Measurements from ENCODE around the gene ERICH4. TPM values are rescaled to one million over a fixed set of nuclear protein-coding genes. Genes with fewer than 3 reads are reported as not detected.
"Not testable (repeated sequence)": the region's sequence is repeated elsewhere in the genome, so short reads cannot be mapped to it uniquely, and the experiment has no call there.

The ERICH4 gene
- total RNA-seq, 5 donors from 2014 or later (not counting 1 experiment from before 2014, with no cell fraction given), result 0.29 to 0.55 TPM; not detected in 3

DNA sequence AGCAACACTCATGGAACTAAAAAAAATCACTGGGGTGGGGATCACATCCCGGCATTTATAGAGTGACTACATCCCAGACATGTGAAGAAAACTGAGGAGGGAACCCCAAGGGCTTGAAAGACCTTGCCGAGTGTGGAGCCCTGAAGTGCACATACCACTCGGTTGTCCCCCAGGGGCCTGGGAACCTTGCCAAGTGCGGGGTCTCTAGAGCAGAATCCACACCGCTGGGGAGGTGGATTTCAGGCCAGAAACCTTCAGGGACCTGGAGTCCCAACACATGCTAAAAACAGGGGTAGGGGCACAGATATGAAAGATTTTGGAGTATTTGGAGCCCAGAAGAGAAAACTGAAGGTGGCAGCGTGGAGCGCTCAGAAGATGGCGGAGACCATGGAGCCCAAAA, 35.2 kb downstream of the ERICH4 start:
- DNase-seq (no peak), ATAC-seq (replicated peaks in 1 of 4) (no peak)
- Mint-ChIP-seq H3K27ac (no peak overlapping the region), H3K4me1 (no peaks in the 10 kb centered on the region), H3K4me3 (no peak overlapping the region), H3K9me3 (no peaks in the 10 kb centered on the region), H3K27me3 (peaks cover 44 to 49% of the 10 kb centered on the region in 2 donors), H3K36me3 (no peaks in the 10 kb centered on the region)
- Histone ChIP-seq H3K4me1 (ENCODE audit: control insufficient read depth in 1 of 2, extremely low read depth in 1 of 2, insufficient read depth in 2 of 2, low read length in 2 of 2) (no peaks in the 10 kb centered on the region), H3K27me3 (replicated peaks in 1 of 2; ENCODE audit: control insufficient read depth in 2 of 2, extremely low read depth in 1 of 2, insufficient read depth in 2 of 2, low read length in 1 of 2) (peaks cover 5 to 30% of the 10 kb centered on the region in 2 experiments), H3K27ac (ENCODE audit: low read length) (no peak overlapping the region), H3K9me3 (no peaks in the 10 kb centered on the region), H3K36me3 (ENCODE audit: control insufficient read depth in 2 of 2, extremely low read depth in 1 of 2, insufficient read depth in 1 of 2, low read length in 1 of 2) (no peaks in the 10 kb centered on the region), H3K4me3 (ENCODE audit: control insufficient read depth in 1 of 2, extremely low read depth in 1 of 2, low read length in 1 of 2) (no peak overlapping the region)
- 76% methylated on average over 8 of the region's 8 CpGs for WGBS (ENCODE audit: insufficient coverage)
- CTCF ChIA-PET, result no interaction called here
- POLR2A ChIA-PET, result no interaction called here

DNA sequence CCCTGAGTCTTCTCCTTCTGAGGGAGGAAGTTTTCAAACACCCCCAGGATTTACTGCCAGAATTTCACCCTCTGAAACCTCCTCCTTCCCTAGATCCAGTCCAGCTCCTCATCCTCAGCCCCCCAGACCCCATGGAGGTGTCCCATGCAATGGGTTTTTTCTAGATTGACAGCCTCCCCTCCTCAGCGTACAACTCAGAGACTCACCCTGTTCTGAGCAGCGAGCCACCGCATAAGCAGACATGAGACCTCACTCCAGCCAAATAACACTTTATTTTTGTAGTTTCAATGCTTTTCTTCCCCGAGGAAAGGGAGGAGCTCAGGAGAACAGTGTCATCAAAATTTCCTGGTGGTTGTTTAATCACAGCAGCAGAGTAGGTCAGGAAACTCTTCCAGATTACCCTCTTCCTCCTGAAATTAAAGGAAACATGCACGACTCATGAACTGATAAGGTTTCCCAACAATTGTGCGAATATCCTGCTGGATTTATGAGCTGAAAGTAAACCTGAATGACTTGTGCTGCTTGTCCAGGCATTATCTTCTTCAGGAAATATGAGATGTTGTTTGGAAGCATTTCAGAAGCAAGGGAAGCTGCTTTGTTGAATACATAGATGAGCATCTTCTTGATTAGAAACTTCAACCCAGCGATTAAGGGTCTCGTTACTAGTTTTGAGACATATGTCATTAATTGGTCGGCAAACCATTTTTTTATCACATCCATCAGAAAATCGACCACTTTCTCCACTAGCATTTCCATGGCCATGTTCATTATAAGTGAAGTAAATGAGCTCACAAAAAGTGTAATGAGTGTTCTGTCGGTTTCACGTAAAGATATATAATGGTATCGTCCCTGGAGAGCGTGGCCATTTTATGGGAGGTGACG, 36.2 kb downstream of the ERICH4 start:
- Mint-ChIP-seq H3K27ac (no peak overlapping the region), H3K4me1 (no peaks in the 10 kb centered on the region), H3K4me3 (no peak overlapping the region), H3K27me3 (peaks cover 42 to 49% of the 10 kb centered on the region in 2 donors), H3K9me3 (no peaks in the 10 kb centered on the region), H3K36me3 (no peaks in the 10 kb centered on the region)
- Histone ChIP-seq H3K9me3 (no peaks in the 10 kb centered on the region), H3K27me3 (replicated peaks in 1 of 2; ENCODE audit: control insufficient read depth in 2 of 2, extremely low read depth in 1 of 2, insufficient read depth in 2 of 2, low read length in 1 of 2) (peaks cover 4 to 37% of the 10 kb centered on the region in 2 experiments), H3K4me3 (ENCODE audit: control insufficient read depth in 1 of 2, extremely low read depth in 1 of 2, low read length in 1 of 2) (no peak overlapping the region), H3K36me3 (ENCODE audit: control insufficient read depth in 2 of 2, extremely low read depth in 1 of 2, insufficient read depth in 1 of 2, low read length in 1 of 2) (no peaks in the 10 kb centered on the region), H3K4me1 (ENCODE audit: control insufficient read depth in 1 of 2, extremely low read depth in 1 of 2, insufficient read depth in 2 of 2, low read length in 2 of 2) (no peaks in the 10 kb centered on the region), H3K27ac (ENCODE audit: low read length) (no peak overlapping the region)
- ATAC-seq (replicated peaks in 1 of 4) (no peak), DNase-seq (no peak)
- ChIA-PET CTCF (interaction anchor here in 1 of 2 donors (0.6 kb wide), 2 partner anchors 61 to 308 kb away, joined by 7 to 8 read pairs; no protein-coding TSS in a partner anchor), POLR2A (no interaction called here)
- WGBS (ENCODE audit: insufficient coverage), result 65% methylated on average over 6 of the region's 15 CpGs

DNA sequence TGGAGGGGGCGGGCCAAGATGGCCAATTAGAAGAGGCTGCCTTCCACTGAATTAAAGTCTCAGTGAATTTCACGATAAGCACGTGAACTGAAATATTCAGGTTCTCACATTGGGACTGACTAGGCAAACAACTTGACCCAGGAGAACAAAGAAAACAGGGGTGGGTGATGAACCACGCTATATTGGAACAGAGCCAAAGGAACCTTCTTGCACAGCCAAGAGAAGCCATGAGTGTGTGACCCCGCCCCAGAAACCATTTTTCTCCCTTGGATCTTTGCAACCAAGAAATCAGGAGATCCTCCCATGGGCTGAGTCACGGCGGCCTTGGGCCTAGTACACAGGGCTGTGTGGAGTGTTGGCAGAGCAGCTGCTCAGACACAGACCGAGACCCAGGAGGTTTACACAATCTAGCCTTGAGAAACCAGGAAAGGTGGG, 36.8 kb downstream of the ERICH4 start:
- H3K4me3 Mint-ChIP-seq, result no peak overlapping the region
- Histone ChIP-seq H3K36me3 (ENCODE audit: control insufficient read depth in 2 of 2, extremely low read depth in 1 of 2, insufficient read depth in 1 of 2, low read length in 1 of 2) (no peaks in the 10 kb centered on the region), H3K27ac (ENCODE audit: low read length) (no peak overlapping the region), H3K27me3 (replicated peaks in 1 of 2; ENCODE audit: control insufficient read depth in 2 of 2, extremely low read depth in 1 of 2, insufficient read depth in 2 of 2, low read length in 1 of 2) (peaks cover 4 to 39% of the 10 kb centered on the region in 2 experiments), H3K4me1 (ENCODE audit: control insufficient read depth in 1 of 2, extremely low read depth in 1 of 2, insufficient read depth in 2 of 2, low read length in 2 of 2) (no peaks in the 10 kb centered on the region), H3K4me3 (ENCODE audit: control insufficient read depth in 1 of 2, extremely low read depth in 1 of 2, low read length in 1 of 2) (no peak overlapping the region), H3K9me3 (no peaks in the 10 kb centered on the region)
- no peak for DNase-seq
- ChIA-PET CTCF (interaction anchor here in 1 of 2 donors (0.6 kb wide), 1 partner anchor 62 kb away, joined by 7 read pairs; no protein-coding TSS in a partner anchor), POLR2A (no interaction called here)
- WGBS (ENCODE audit: insufficient coverage), result 81% methylated on average over 7 of the region's 8 CpGs
- no peaks in the 10 kb centered on the region for H3K9me3 Mint-ChIP-seq
- H3K27me3 Mint-ChIP-seq, result peaks cover 45 to 52% of the 10 kb centered on the region in 2 donors
- no peaks in the 10 kb centered on the region for H3K4me1 Mint-ChIP-seq
- H3K36me3 Mint-ChIP-seq, result no peaks in the 10 kb centered on the region
- H3K27ac Mint-ChIP-seq, result no peak overlapping the region
- no peak for ATAC-seq (replicated peaks in 1 of 4)

DNA sequence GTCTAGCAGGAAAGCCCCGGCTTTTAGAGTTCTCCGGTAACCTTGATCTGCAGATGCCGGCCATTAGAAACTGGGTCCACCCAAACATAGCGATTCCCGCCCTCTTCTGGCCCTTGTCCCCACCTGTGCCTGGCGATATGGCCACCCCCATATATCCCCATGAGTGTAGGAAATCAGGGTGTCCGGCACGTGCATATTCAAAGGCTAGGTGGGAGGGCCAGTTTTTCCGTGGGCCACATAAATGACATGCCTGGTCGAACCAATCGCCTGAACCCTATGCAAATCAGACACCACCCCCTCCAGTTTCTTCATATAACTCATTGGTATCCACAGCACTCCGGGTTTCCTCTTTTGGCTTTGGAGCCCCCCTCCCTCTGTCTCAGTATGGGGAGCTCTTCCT, 37.4 kb downstream of the ERICH4 start:
- ATAC-seq (replicated peaks in 1 of 4), result no peak
- H3K4me1 ChIP-seq (ENCODE audit: control insufficient read depth in 1 of 2, extremely low read depth in 1 of 2, insufficient read depth in 2 of 2, low read length in 2 of 2), result no peaks in the 10 kb centered on the region
- ChIA-PET CTCF (no interaction called here), POLR2A (no interaction called here)
- Mint-ChIP-seq H3K9me3 (no peaks in the 10 kb centered on the region), H3K4me3 (no peak overlapping the region), H3K36me3 (no peaks in the 10 kb centered on the region), H3K4me1 (no peaks in the 10 kb centered on the region), H3K27me3 (peaks cover 45 to 58% of the 10 kb centered on the region in 2 donors), H3K27ac (no peak overlapping the region)
- no peaks in the 10 kb centered on the region for H3K36me3 ChIP-seq (ENCODE audit: control insufficient read depth in 2 of 2, extremely low read depth in 1 of 2, insufficient read depth in 1 of 2, low read length in 1 of 2)
- H3K4me3 ChIP-seq (ENCODE audit: control insufficient read depth in 1 of 2, extremely low read depth in 1 of 2, low read length in 1 of 2), result no peak overlapping the region
- H3K27ac ChIP-seq (ENCODE audit: low read length), result no peak overlapping the region
- no peak for DNase-seq
- H3K9me3 ChIP-seq, result no peaks in the 10 kb centered on the region
- peaks cover 4 to 41% of the 10 kb centered on the region in 2 experiments for H3K27me3 ChIP-seq (replicated peaks in 1 of 2; ENCODE audit: control insufficient read depth in 2 of 2, extremely low read depth in 1 of 2, insufficient read depth in 2 of 2, low read length in 1 of 2)
- WGBS (ENCODE audit: insufficient coverage), result 84% methylated on average over 8 of the region's 12 CpGs

DNA sequence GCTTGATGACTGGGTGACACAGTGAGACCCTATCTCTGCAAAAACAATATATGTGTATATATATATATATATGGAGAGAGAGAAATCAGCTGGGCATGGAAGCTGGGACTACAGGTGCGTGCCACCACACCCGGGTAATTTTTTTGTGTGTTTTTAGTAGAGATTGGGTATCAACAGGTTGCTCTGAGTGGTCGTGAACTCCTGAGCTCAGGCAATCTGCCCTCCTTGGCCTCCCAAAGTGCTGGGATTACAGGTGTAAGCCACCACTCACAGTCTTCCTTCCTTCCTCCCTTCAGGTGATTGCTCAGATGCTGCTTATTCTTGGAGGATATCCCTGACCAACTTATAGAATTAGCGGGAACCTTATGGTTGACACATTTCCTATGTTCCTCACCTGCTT, 41.9 kb downstream of the ERICH4 start:
- WGBS (ENCODE audit: insufficient coverage), result no CpG with 5 or more reads among the region's 4 CpGs
- Mint-ChIP-seq H3K27ac (no peak overlapping the region), H3K9me3 (peaks cover 5 to 9% (median 5%) of the 10 kb centered on the region in 3 donors), H3K4me1 (no peaks in the 10 kb centered on the region), H3K27me3 (peaks cover 46 to 64% of the 10 kb centered on the region in 2 donors), H3K36me3 (peaks cover 5% of the 10 kb centered on the region), H3K4me3 (no peak overlapping the region)
- Histone ChIP-seq H3K27ac (ENCODE audit: low read length) (no peak overlapping the region), H3K27me3 (replicated peaks in 1 of 2; ENCODE audit: control insufficient read depth in 2 of 2, extremely low read depth in 1 of 2, insufficient read depth in 2 of 2, low read length in 1 of 2) (peaks cover 0 to 43% of the 10 kb centered on the region in 2 experiments), H3K4me3 (ENCODE audit: control insufficient read depth in 1 of 2, extremely low read depth in 1 of 2, low read length in 1 of 2) (no peak overlapping the region), H3K9me3 (no peaks in the 10 kb centered on the region), H3K36me3 (ENCODE audit: control insufficient read depth in 2 of 2, extremely low read depth in 1 of 2, insufficient read depth in 1 of 2, low read length in 1 of 2) (no peaks in the 10 kb centered on the region), H3K4me1 (ENCODE audit: control insufficient read depth in 1 of 2, extremely low read depth in 1 of 2, insufficient read depth in 2 of 2, low read length in 2 of 2) (no peaks in the 10 kb centered on the region)
- DNase-seq, result no peak
- ChIA-PET CTCF (no interaction called here), POLR2A (no interaction called here)
- no peak for ATAC-seq (replicated peaks in 1 of 4)

DNA sequence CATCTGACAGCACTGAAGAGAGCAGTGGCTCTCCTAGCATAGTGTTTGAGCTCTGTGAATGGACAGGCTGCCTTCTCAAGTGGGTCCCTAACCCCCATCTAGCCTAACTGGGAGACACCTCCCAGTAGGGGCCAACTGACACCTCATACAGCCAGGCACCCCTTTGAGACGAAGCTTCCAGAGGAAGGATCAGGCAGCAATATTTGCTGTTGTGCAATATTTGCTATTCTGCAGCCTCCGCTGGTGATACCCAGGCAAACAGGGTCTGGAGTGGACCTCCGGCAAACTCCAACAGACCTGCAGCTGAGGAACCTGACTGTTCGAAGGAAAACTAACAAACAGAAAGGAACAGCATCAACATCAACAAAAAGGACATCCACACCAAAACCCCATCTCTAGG, 44.0 kb downstream of the ERICH4 start:
- H3K4me1 Mint-ChIP-seq; H3K4me1 ChIP-seq (ENCODE audit: control insufficient read depth in 1 of 2, extremely low read depth in 1 of 2, insufficient read depth in 2 of 2, low read length in 2 of 2); H3K4me3 ChIP-seq (ENCODE audit: control insufficient read depth in 1 of 2, extremely low read depth in 1 of 2, low read length in 1 of 2); H3K27ac Mint-ChIP-seq; H3K9me3 Mint-ChIP-seq; CTCF ChIA-PET; H3K4me3 Mint-ChIP-seq; POLR2A ChIA-PET; H3K9me3 ChIP-seq; H3K27ac ChIP-seq (ENCODE audit: low read length); ATAC-seq (replicated peaks in 1 of 4); H3K36me3 ChIP-seq (ENCODE audit: control insufficient read depth in 2 of 2, extremely low read depth in 1 of 2, insufficient read depth in 1 of 2, low read length in 1 of 2); DNase-seq; H3K36me3 Mint-ChIP-seq: not testable (repeated sequence)
- 76% methylated on average over 2 of the region's 4 CpGs for WGBS (ENCODE audit: insufficient coverage)
- peaks cover 0 to 30% of the 10 kb centered on the region in 2 experiments for H3K27me3 ChIP-seq (replicated peaks in 1 of 2; ENCODE audit: control insufficient read depth in 2 of 2, extremely low read depth in 1 of 2, insufficient read depth in 2 of 2, low read length in 1 of 2)
- peaks cover 35 to 50% of the 10 kb centered on the region in 2 donors for H3K27me3 Mint-ChIP-seq

Measured in T-cell (primary cell).